C4-2B (cell line): ENCODE results near the gene STX11.
"Not testable (repeated sequence)": the region's sequence is repeated elsewhere in the genome, so short reads cannot be mapped to it uniquely, and the experiment has no call there.

Source experiments
- H3K27ac ChIP-seq: fragments of 450-650 bp; 2 replicates; pipeline ENCODE4 v1.5.1; 2017
- CTCF ChIP-seq: fragments of 450-650 bp; conservative IDR thresholded peaks from 2 replicates; pipeline ENCODE4 v1.5.1; 2017; ENCODE audit warnings: mild to moderate bottlenecking
- ZFX ChIP-seq: fragments of 450-650 bp; IDR thresholded peaks from 2 replicates; pipeline ENCODE4 v1.6.1; 2017

Gene STX11

GRCh38 chr6:144131248-144131709, 19.0 kb upstream of the STX11 start:
- no peak overlapping the region for H3K27ac ChIP-seq
- TF ChIP-seq CTCF = no peak
- TF ChIP-seq ZFX = no peak

GRCh38 chr6:144132167-144132690, 18.1 kb upstream of the STX11 start:
- H3K27ac ChIP-seq = not testable (repeated sequence)

GRCh38 chr6:144133225-144133821, 17.0 kb upstream of the STX11 start:
- no peak for TF ChIP-seq CTCF
- TF ChIP-seq ZFX = no peak
- H3K27ac ChIP-seq = no peak overlapping the region

GRCh38 chr6:144134176-144134575, 16.1 kb upstream of the STX11 start:
- TF ChIP-seq ZFX (no peak), CTCF (no peak)

GRCh38 chr6:144134737-144135136, 15.6 kb upstream of the STX11 start:
- no peak overlapping the region for H3K27ac ChIP-seq
- TF ChIP-seq CTCF = no peak
- no peak for TF ChIP-seq ZFX

More at GRCh38 chr6:144134176-144134575, 16.1 kb upstream of the STX11 start:
- H3K27ac ChIP-seq = no peak overlapping the region

GRCh38 chr6:144138542-144138941, 11.8 kb upstream of the STX11 start:
- no peak for TF ChIP-seq CTCF
- no peak for TF ChIP-seq ZFX
- no peak overlapping the region for H3K27ac ChIP-seq

- no peak for TF ChIP-seq CTCF
- no peak for TF ChIP-seq ZFX
- no peak overlapping the region for H3K27ac ChIP-seq
Observed at GRCh38 chr6:144139817-144140216, 10.5 kb upstream of the STX11 start.

GRCh38 chr6:144140867-144141266, 9.4 kb upstream of the STX11 start:
- H3K27ac ChIP-seq = no peak overlapping the region
- no peak for TF ChIP-seq ZFX
- no peak for TF ChIP-seq CTCF
